Stimulated activated naive CD8-positive, alpha-beta T cell treated with anti-CD3 and anti-CD28 coated beads, Interleukin-15, Interleukin-2, amounts not matched to agents 100 U/mL and 50 U/mL, for 24 hours (primary cell): Measurements from ENCODE around the gene FANCE.
"Not testable (repeated sequence)": the region's sequence is repeated elsewhere in the genome, so short reads cannot be mapped to it uniquely, and the experiment has no call there.

Experiments used
- ATAC-seq: fragments of 150-1000 bp; cut with Tn5 transposase; one replicate; pipeline ENCODE4 v1.10.0; 2021
- DNase-seq: peaks from one replicate; pipeline ENCODE4 v3.0.0; 2021

Gene FANCE

GRCh38 chr6:35498422-35499067 lies 46.4 kb downstream of the FANCE start:
- no peak for ATAC-seq

GRCh38 chr6:35499372-35499771 lies 47.2 kb downstream of the FANCE start:
- ATAC-seq: no peak

More at GRCh38 chr6:35498422-35499067, 46.4 kb downstream of the FANCE start:
- no peak for DNase-seq

GRCh38 chr6:35500782-35501181 lies 48.6 kb downstream of the FANCE start:
- ATAC-seq: no peak

More at GRCh38 chr6:35499372-35499771, 47.2 kb downstream of the FANCE start:
- DNase-seq: no peak

GRCh38 chr6:35501784-35502183 lies 49.6 kb downstream of the FANCE start:
- ATAC-seq: no peak

More at GRCh38 chr6:35500782-35501181, 48.6 kb downstream of the FANCE start:
- DNase-seq: no peak

GRCh38 chr6:35503534-35503933 lies 51.4 kb downstream of the FANCE start:
- ATAC-seq (no peak), DNase-seq (no peak)

More at GRCh38 chr6:35501784-35502183, 49.6 kb downstream of the FANCE start:
- DNase-seq: no peak

GRCh38 chr6:35505999-35506412 lies 53.9 kb downstream of the FANCE start:
- DNase-seq (no peak), ATAC-seq (no peak)

- no peak for DNase-seq
- no peak for ATAC-seq
Measured at GRCh38 chr6:35506536-35506935, 54.4 kb downstream of the FANCE start.

GRCh38 chr6:35507221-35507620 lies 55.1 kb downstream of the FANCE start:
- ATAC-seq: no peak
- no peak for DNase-seq

- ATAC-seq (no peak), DNase-seq (no peak)
Measured at GRCh38 chr6:35508027-35508426, 55.9 kb downstream of the FANCE start.

GRCh38 chr6:35508542-35508941 lies 56.4 kb downstream of the FANCE start:
- no peak for DNase-seq
- no peak for ATAC-seq

- DNase-seq: no peak
- no peak for ATAC-seq
Measured at GRCh38 chr6:35510916-35511561, 58.9 kb downstream of the FANCE start.

GRCh38 chr6:35511562-35511941 lies 59.4 kb downstream of the FANCE start:
- no peak for DNase-seq

GRCh38 chr6:35512006-35512405 lies 59.9 kb downstream of the FANCE start:
- ATAC-seq: no peak
- DNase-seq: no peak

More at GRCh38 chr6:35511562-35511941, 59.4 kb downstream of the FANCE start:
- ATAC-seq: no peak

GRCh38 chr6:35512740-35513139 lies 60.6 kb downstream of the FANCE start, which contains the start of gene TULP1:
Gene TULP1, minus strand, starts transcription at chr6:35512896. Its CDS starts 38 bp downstream, at chr6:35512858.
- no peak for ATAC-seq
- no peak for DNase-seq

GRCh38 chr6:35514587-35514986 lies 62.4 kb downstream of the FANCE start:
- DNase-seq (no peak), ATAC-seq (no peak)

- not testable (repeated sequence) for ATAC-seq, DNase-seq
Measured at GRCh38 chr6:35515939-35516338, 63.8 kb downstream of the FANCE start.
